ENCODE measurements around the gene ARG1. TPM values are rescaled to one million over a fixed set of nuclear protein-coding genes. Genes with fewer than 3 reads are reported as not detected.

The ARG1 gene
- total RNA-seq, 1 donor from 2014 or later, result not detected

DNA sequence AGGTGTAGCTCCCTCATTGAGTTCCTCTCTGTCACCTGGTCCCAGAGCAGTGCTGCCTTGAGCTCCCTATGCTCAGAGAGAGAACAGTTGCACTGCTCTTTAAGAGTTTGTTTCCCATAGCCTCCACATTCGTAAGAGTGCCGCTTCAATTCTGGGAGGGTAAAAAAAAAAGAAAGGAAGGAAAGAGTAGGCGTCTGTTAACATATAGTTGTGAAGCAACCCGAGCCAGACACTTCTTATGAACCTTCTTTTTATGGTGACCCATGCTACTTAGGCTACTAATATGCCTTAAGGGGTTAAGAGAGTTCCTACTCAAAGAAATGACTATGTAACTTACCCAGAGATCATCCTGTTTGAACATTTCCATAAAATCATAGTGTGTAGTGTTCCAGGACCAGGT, 4.3 kb upstream of the ARG1 start:
- Histone ChIP-seq H3K4me1 (no peaks in the 10 kb centered on the region), H3K36me3 (no peaks in the 10 kb centered on the region), H3K9me3 (no peaks in the 10 kb centered on the region), H3K27ac (no peak overlapping the region), H3K27me3 (no peaks in the 10 kb centered on the region), H3K4me3 (no peak overlapping the region)
- TF ChIP-seq, protein P1, sequence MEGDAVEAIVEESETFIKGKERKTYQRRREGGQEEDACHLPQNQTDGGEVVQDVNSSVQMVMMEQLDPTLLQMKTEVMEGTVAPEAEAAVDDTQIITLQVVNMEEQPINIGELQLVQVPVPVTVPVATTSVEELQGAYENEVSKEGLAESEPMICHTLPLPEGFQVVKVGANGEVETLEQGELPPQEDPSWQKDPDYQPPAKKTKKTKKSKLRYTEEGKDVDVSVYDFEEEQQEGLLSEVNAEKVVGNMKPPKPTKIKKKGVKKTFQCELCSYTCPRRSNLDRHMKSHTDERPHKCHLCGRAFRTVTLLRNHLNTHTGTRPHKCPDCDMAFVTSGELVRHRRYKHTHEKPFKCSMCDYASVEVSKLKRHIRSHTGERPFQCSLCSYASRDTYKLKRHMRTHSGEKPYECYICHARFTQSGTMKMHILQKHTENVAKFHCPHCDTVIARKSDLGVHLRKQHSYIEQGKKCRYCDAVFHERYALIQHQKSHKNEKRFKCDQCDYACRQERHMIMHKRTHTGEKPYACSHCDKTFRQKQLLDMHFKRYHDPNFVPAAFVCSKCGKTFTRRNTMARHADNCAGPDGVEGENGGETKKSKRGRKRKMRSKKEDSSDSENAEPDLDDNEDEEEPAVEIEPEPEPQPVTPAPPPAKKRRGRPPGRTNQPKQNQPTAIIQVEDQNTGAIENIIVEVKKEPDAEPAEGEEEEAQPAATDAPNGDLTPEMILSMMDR (IDR thresholded peaks at IDR 0.05), result no peak
- TF ChIP-seq POLR2A (IDR thresholded peaks at IDR 0.05) (no peak), POLR2AphosphoS5 (IDR thresholded peaks at IDR 0.05; ENCODE audit: insufficient read depth in 1 of 2, low read depth in 1 of 2) (no peak)
- intact Hi-C loops (cut with DNase I), result no loop called here
- DNase-seq (ENCODE audit: extremely low spot score in 2 of 2), result no peak

DNA sequence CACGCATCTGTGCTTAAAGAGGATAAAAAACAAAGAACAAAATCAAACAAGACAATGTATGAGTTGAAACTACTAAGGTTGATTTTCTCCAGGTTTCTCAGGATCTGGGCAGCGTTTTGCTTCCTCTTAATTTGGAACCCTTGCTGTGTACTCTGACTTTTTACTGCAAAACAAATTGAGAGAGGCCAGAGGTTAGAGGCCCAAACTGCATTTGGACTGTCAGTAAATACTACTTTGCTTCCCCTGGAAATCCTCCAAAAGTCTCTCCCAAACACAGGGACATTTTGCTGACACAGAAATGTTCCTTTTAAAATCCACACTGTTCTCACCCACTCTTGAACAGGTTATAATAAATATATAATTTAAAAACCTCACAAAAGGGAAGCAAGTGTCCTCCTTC, 1.1 kb downstream of the ARG1 start:
- peaks cover 10% of the 10 kb centered on the region for H3K4me1 ChIP-seq
- H3K4me3 ChIP-seq, result no peak overlapping the region
- H3K36me3 ChIP-seq, result no peaks in the 10 kb centered on the region
- intact Hi-C loops (cut with DNase I), result no loop called here
- H3K9me3 ChIP-seq, result no peaks in the 10 kb centered on the region
- no peak for DNase-seq (ENCODE audit: extremely low spot score in 2 of 2)
- TF ChIP-seq, protein P1 (IDR thresholded peaks at IDR 0.05), result no peak
- TF ChIP-seq POLR2AphosphoS5 (IDR thresholded peaks at IDR 0.05; ENCODE audit: insufficient read depth in 1 of 2, low read depth in 1 of 2), result no peak
- no peak for TF ChIP-seq POLR2A (IDR thresholded peaks at IDR 0.05)
- H3K27ac ChIP-seq, result no peak overlapping the region
- H3K27me3 ChIP-seq, result no peaks in the 10 kb centered on the region

DNA sequence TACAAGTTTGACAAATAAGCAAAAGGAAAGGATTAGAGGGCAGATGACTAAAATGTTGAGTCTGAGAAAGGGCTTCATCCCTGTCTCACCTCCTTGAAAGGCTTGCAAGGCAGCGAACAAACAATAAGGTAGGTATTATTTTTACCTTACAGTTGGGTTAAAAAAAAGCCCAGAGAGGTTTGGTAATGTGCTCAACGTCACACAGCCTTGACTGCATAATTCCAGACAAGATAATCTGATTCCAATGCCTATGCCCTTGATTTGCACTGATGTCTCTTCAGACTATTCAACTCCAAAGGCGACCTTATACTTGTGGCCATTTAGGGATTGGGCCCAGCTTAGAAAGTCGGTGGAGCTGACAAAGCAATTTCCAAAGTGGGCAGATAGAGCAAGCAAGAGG, 1.7 kb downstream of the ARG1 start:
- no peak overlapping the region for H3K4me3 ChIP-seq
- H3K27me3 ChIP-seq, result no peaks in the 10 kb centered on the region
- no peak overlapping the region for H3K27ac ChIP-seq
- H3K9me3 ChIP-seq, result no peaks in the 10 kb centered on the region
- TF ChIP-seq, protein P1 (IDR thresholded peaks at IDR 0.05), result no peak
- no peak for TF ChIP-seq POLR2AphosphoS5 (IDR thresholded peaks at IDR 0.05; ENCODE audit: insufficient read depth in 1 of 2, low read depth in 1 of 2)
- intact Hi-C loops (cut with DNase I), result no loop called here
- peaks cover 10% of the 10 kb centered on the region for H3K4me1 ChIP-seq
- no peaks in the 10 kb centered on the region for H3K36me3 ChIP-seq
- DNase-seq (ENCODE audit: extremely low spot score in 2 of 2), result no peak

DNA sequence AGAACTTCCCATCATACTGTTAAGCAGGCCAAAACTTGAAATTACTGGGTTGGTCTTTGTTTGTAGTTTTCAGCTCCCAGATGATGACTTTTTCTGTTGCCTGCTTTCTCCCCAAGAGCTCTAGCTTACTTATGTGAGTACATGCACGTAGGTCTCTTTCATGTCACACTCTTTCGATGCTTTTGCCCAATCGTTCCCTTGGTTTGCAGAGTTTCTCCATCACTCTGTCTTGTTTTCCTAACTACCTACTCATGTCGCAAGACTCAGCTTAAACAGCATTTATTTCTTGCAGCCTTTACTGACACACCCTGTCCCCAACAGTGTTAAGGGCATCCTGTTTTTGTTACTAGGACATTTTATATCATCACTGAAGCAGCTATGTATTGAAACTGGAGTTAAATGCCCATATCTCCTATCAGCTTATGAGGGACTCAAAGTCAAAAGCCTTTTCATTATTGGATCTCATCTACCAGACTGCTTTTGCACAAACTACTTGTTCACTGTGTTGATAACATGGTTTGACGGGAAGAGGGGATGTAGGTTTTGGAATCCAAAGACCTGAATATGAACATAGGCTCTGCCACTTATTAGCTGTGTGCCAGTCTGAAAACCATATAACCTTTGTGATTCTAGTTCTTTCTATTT, 2.9 kb downstream of the ARG1 start:
- peaks cover 0 to 9% of the 10 kb centered on the region in 2 donors for H3K36me3 ChIP-seq
- H3K27ac ChIP-seq, result no peak overlapping the region
- no peak overlapping the region for H3K4me3 ChIP-seq
- no peaks in the 10 kb centered on the region for H3K9me3 ChIP-seq
- TF ChIP-seq POLR2AphosphoS5 (IDR thresholded peaks at IDR 0.05; ENCODE audit: insufficient read depth in 1 of 2, low read depth in 1 of 2), result no peak
- no peak for TF ChIP-seq POLR2A (IDR thresholded peaks at IDR 0.05)
- TF ChIP-seq, protein P1 (IDR thresholded peaks at IDR 0.05), result no peak
- no peaks in the 10 kb centered on the region for H3K27me3 ChIP-seq
- intact Hi-C loops (cut with DNase I), result no loop called here
- peaks cover 10% of the 10 kb centered on the region for H3K4me1 ChIP-seq
- DNase-seq (ENCODE audit: extremely low spot score in 2 of 2), result no peak

- Histone ChIP-seq H3K9me3 (no peaks in the 10 kb centered on the region), H3K4me1 (no peaks in the 10 kb centered on the region), H3K27me3 (no peaks in the 10 kb centered on the region), H3K4me3 (no peak overlapping the region), H3K36me3 (peaks cover 0 to 31% of the 10 kb centered on the region in 2 donors), H3K27ac (no peak overlapping the region)
- TF ChIP-seq POLR2AphosphoS5 (IDR thresholded peaks at IDR 0.05; ENCODE audit: insufficient read depth in 1 of 2, low read depth in 1 of 2) (no peak), POLR2A (IDR thresholded peaks at IDR 0.05) (no peak)
- no peak for DNase-seq (ENCODE audit: extremely low spot score in 2 of 2)
- intact Hi-C loops (cut with DNase I), result no loop called here
Observed at GRCh38 chr6:131581523-131581922, 8.5 kb downstream of the ARG1 start.
